Stimulated activated CD4-positive, alpha-beta T cell treated with anti-CD3 and anti-CD28 coated beads, Interleukin-12 subunit alpha, Interleukin-12 subunit beta, amount 100 ng/mL, for 24 hours (primary cell): ENCODE results near the gene TCF12.

Source experiments
- DNase-seq, 2 experiments: peaks; one replicate each; pipeline ENCODE4 v3.0.0-alpha.2; 2020; ENCODE audit warnings: low read depth in 2 of 2

Gene TCF12

GRCh38 chr15:57297163-57297593, 378.7 kb downstream of the TCF12 start:
- no peak for DNase-seq

GRCh38 chr15:57297630-57298029, 379.2 kb downstream of the TCF12 start:
- no peak for DNase-seq

GRCh38 chr15:57298204-57298603, 379.8 kb downstream of the TCF12 start:
- no peak for DNase-seq

GRCh38 chr15:57298843-57299550, 380.6 kb downstream of the TCF12 start:
- no peak for DNase-seq

GRCh38 chr15:57301307-57301706, 382.9 kb downstream of the TCF12 start:
- no peak for DNase-seq

- DNase-seq = no peak
These were observed 384.3 kb downstream of the TCF12 start for GRCh38 chr15:57302640-57303257.

GRCh38 chr15:57305009-57305408, 386.6 kb downstream of the TCF12 start:
- no peak for DNase-seq

GRCh38 chr15:57306161-57306943, 387.9 kb downstream of the TCF12 start:
- DNase-seq = peak; percentile 58 to 86

GRCh38 chr15:57306944-57307411, 388.5 kb downstream of the TCF12 start:
- no peak for DNase-seq

- no peak for DNase-seq
These were observed 389.2 kb downstream of the TCF12 start for GRCh38 chr15:57307527-57308169.

- no peak for DNase-seq
These were observed 389.7 kb downstream of the TCF12 start for GRCh38 chr15:57308170-57308545.

- DNase-seq = no peak
These were observed 391.7 kb downstream of the TCF12 start for GRCh38 chr15:57309856-57310760.

GRCh38 chr15:57310876-57311275, 392.4 kb downstream of the TCF12 start:
- no peak for DNase-seq

GRCh38 chr15:57312006-57312317, 393.5 kb downstream of the TCF12 start:
- DNase-seq = no peak

- DNase-seq = no peak
These were observed 394.1 kb downstream of the TCF12 start for GRCh38 chr15:57312318-57313133.

GRCh38 chr15:57313134-57313483, 394.7 kb downstream of the TCF12 start:
- DNase-seq = no peak

- DNase-seq = no peak
These were observed 395.8 kb downstream of the TCF12 start for GRCh38 chr15:57314221-57314620.

GRCh38 chr15:57316451-57316850, 398.0 kb downstream of the TCF12 start:
- DNase-seq = no peak

GRCh38 chr15:57319226-57319918, 400.9 kb downstream of the TCF12 start:
- DNase-seq = no peak
